GM12892 (cell line): ENCODE results near the gene PIEZO1.
A peak's percentile ranks its signal among the peaks of the same experiment; 100 is the strongest.
"Not testable (repeated sequence)": the region's sequence is repeated elsewhere in the genome, so short reads cannot be mapped to it uniquely, and the experiment has no call there.

Experiments used
- DNase-seq: peaks from one replicate; pipeline ENCODE4 v3.0.0; 2011; ENCODE audit not compliant: insufficient read length
- FAIRE-seq: peaks from 2 replicates; lab custom pipeline; 2011; peaks lifted over from hg19 to GRCh38; lab: Jason Lieb, UNC
- POLR2A ChIP-seq: IDR thresholded peaks from 2 replicates; pipeline ENCODE4 v1.6.1; 2011; ENCODE audit warnings: low read depth, low read length, control low read depth
- POLR2AphosphoS5 ChIP-seq: IDR thresholded peaks from 2 replicates; pipeline ENCODE4 v1.6.1; 2011; ENCODE audit warnings: low read depth, low read length, control low read depth
- TAF1 ChIP-seq: IDR thresholded peaks from 2 replicates; pipeline ENCODE4 v1.6.1; 2011; ENCODE audit warnings: low read depth, mild to moderate bottlenecking, control low read depth, low read length, borderline replicate concordance

Gene PIEZO1

DNA sequence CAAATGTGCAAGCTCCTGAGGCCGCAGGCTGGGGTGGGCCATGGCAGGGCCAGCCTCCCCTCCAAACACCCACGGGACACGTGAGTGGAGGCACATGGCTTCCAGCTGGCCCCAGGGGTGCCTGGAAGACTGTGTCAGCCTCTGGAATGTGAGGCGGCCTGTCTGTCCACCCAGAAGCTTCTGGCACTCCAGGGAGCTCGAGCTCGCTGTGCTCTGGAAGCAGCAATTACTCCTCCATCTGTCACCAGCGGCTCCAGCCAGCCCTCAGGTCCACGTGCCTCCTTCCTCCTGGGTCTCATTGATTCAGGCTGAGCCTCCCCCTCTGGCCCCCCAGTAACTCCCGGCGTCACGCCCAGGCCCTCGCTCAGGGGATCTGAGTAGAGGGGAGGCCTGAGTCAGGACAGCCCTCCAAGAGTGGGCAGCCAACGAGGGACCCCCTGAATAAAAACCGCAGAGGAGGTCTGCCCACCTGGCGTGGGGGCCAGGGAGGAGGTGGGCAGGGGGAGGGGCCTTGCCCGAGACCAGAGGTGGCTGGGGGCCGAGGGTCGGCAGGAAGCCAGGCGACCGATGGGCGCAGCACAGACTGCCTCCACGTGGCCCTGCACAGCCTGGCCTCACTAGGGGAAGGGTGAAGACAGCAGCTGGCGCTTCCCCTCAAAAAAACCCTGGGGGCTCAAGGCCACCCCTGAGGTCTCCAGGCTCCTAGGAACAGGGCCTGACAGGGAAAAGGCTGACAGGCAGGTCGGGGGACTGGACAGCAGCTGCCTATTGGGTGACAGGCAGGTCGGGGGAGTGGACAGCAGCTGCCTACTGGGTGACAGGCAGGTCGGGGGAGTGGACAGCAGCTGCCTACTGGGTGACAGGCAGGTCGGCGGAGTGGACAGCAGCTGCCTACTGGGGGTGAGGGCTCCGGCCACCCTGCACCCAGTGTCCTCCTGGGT is 11.9 kb downstream of the PIEZO1 start:
- no peak for FAIRE-seq
- TF ChIP-seq POLR2AphosphoS5 (no peak; the same call in 1 of the 2 replicates), POLR2A (no peak), TAF1 (no peak)
- DNase-seq = no peak

DNA sequence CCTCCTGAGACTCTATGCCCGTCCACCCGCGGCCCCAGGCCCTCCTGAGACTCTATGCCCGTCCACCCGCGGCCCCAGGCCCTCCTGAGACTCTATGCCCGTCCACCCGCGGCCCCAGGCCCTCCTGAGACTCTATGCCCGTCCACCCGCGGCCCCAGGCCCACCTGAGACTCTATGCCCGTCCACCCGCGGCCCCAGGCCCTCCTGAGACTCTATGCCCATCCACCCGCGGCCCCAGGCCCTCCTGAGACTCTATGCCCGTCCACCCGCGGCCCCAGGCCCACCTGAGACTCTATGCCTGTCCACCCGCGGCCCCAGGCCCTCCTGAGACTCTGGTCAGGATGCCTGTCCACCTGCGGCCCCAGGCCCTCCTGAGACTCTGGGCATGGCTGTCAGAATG is 13.2 kb downstream of the PIEZO1 start:
- FAIRE-seq, DNase-seq: not testable (repeated sequence)

DNA sequence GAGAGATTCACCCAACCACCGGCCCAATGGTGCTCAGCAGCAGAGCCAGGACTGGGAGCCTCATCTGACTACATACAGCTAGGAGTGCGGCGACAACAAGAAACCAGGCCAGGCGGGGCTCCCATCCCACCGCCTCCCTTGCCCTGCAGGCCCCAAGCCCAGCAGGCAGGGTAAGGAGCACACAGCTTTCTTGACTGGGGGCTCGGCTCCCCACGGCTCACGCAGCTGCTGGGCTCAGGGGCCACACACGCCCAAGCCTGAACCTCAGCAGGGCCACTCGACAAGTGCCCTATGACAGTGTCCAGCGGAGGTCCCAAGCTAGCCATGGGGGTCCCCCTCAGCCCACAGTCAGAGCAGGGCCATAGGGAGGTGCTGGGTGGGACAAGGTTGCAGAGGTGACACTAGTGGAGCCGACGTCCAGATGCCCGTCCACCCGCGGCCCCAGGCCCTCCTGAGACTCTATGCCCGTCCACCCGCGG is 13.7 kb downstream of the PIEZO1 start:
- FAIRE-seq = no peak

DNA sequence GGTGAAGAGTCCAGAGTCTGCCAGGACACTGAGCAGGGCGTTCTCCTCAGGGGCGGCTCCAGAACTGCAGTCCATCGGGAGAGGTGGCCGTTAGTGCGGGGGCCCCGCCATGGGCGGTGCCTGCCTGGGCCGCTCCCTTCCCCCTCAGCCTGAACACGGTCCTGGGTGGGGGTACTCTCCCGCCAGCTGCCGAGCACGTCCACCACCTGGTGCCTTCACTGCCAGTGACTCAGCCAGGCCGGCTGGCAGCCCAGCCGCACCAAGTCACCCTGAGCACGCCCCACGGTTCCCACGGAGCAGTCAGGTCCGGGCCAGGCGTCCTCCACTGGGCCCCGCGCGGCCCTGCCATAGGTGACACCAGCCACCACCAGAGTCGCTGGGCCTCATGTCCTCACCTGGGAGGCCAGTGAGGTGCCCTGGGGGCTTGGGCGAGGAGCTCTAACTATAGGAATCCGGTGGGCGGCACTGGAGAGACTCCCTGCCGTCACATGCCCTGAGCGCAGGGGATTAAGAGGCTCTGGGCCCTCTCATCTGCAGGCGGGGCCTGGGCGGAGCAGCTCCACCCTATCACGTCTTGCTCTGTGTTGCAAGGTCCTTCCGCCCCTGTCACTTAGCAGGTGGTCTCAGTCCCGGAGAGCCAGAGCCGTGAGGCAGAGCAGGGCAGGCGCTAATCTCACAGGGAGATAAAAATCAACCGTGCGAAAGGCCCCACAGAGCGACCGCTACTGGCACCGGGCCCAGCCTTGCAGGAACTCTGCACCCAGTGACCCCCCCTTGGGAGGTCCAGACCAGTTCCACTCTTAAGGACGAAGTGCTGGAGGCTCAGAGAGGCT is 14.3 kb downstream of the PIEZO1 start:
- no peak for FAIRE-seq
- DNase-seq = no peak
- no peak for TF ChIP-seq POLR2AphosphoS5
- TF ChIP-seq POLR2A = no peak
- TF ChIP-seq TAF1 = no peak

More for the DNA sequence above, 13.7 kb downstream of the PIEZO1 start:
- no peak for DNase-seq
- no peak for TF ChIP-seq POLR2A
- no peak for TF ChIP-seq TAF1
- TF ChIP-seq POLR2AphosphoS5 = no peak

DNA sequence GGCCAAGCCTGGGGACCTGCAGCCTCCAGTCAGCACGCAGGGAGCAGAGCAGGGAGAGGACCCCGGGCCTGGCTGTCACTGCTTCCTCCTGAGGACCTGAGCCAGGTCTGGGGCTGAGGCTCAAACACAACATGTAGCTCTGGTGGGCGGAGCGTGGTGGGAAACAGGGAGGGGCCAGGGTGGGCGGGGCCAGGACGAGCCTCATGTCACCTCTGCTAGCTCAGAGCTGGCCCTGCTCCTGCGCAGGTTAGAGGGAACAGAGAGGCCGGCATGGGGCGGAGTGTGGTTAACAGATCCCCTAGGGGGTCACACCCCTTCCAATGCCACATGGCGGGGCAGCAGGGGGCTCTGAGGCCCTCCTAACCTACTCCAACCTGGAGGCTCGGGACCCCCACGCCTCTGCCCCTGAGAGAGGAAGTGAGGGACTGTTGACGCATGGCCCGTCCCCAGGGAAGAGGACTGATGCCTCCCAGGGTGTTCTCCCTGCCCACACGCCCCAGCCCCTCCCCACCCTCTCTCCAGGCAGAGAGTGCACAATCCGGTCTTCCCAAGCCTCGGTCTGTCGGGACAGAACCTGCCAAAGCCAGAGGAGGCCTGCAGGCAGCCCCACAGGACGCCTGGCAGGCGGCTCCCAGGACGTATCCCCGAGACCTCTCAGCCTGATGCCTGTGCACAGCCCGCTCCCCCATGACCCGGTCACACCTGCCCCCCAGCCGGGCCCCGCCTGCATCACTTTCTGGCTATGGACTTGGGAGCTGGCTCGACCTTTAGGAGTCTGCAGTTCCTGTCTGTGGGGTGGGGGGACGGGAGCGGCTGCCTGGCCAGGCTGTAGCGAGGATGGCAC is 15.2 kb downstream of the PIEZO1 start:
- DNase-seq (peak; percentile 86), FAIRE-seq (no peak)
- no peak for TF ChIP-seq TAF1
- no peak; the same call in 1 of the 2 replicates for TF ChIP-seq POLR2A
- TF ChIP-seq POLR2AphosphoS5 = no peak

DNA sequence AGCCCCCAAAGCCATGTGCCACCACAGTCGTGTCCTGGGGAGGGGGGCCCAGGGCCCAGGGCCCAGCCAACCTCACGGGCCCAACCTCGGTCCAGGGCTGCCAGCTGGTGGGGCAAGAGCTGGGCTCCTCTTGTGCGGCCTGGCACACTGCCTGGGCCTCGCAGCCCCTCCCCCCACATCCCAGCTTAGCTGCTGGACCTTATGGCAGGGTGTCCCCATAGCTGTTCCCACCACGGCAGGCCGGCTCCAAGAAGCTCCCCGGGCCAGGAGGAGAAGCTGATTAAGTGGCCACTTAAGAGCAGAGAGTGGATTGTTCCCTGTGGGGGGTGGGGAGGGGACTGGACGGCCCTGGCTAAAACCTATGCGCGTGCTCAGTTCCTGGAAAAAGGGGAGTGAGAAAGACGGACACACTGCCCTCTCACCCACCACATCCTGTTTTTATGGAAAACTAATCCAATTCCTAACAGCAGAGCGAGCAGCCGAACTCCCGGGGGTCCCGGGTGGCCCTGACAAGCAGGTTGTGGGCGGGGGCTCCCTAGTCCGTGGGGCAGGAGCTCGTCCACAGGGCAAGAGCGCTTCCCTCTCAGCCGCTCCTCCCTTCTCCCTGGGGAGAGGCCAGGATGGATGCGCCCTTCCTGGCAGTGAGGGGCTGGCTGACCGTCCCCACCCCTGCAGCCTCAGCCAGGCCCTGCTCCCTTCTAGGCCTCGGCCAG is 16.8 kb downstream of the PIEZO1 start:
- FAIRE-seq (no peak), DNase-seq (no peak)
- TF ChIP-seq TAF1 (no peak), POLR2AphosphoS5 (no peak), POLR2A (no peak)

DNA sequence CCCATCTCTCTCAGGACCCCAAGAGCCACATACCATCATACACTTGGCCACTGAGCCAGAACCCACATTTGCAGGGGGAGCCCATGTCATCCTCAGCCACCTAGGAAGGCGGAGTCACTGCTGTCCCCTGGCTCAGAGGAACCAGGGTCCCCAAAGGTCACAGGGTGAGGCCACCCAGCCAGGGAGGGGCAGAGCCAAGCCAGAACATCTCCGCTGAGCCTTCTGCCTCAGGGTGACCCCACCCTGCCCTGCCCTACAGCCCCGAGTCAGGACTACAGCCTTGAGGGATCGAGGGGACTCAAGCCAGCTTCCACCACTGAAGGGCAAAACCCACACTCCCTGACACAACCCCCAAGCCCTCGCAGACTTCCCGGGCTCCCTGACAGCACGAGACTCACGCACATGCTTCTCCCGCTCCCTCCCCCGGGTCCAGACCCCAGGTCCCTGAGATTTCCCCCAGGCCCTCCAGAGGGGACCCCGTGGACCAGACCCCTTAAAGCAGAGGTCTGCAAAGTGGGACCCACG is 17.4 kb downstream of the PIEZO1 start:
- FAIRE-seq = no peak
- TF ChIP-seq POLR2AphosphoS5 (no peak), TAF1 (no peak), POLR2A (no peak)
- DNase-seq = no peak

DNA sequence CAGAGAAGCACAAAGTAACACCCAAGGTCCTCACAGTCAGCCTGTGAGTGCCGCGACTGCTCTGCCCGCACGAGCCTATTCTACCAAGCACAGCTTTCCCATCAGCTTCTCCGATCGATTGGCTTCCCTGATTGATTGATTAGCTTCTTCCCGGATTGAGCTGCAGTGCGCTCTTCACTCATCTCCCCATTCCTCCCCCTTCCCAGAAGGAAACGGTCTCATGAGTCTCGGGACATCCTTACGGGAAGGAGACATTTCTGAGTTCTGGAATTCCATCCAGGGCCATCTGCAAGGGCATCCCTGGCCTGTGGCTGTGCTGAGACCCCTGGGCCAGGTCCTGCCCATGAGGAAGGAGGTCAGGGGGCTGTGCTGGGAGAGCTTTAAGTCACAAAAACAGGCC is 18.0 kb downstream of the PIEZO1 start:
- FAIRE-seq = no peak
- no peak for TF ChIP-seq POLR2AphosphoS5
- TF ChIP-seq TAF1 = no peak
- no peak for TF ChIP-seq POLR2A
- DNase-seq = no peak

DNA sequence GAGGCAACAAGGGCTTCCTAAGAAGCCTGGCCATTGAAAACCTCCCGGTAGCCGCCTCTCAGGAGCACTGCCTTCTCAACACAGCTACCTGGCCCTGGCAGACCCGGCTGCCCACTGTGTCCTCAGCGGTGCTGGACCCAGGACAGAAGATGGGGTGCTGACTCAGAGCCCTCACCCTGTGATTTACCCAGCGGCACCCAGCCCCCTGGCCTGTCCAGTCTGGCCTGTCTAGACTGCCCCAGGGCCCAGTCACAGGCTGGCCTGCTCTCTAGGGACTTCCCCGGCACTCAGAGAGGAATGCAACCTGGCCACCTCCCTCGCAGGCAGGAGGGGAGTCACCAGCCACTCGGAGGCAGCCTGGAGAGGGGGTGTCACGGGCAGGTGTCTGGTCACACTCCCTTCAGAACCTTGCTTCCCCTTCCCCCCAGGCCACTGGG is 20.1 kb downstream of the PIEZO1 start:
- no peak for DNase-seq
- TF ChIP-seq POLR2AphosphoS5 = no peak
- TF ChIP-seq TAF1 = no peak
- no peak for FAIRE-seq

DNA sequence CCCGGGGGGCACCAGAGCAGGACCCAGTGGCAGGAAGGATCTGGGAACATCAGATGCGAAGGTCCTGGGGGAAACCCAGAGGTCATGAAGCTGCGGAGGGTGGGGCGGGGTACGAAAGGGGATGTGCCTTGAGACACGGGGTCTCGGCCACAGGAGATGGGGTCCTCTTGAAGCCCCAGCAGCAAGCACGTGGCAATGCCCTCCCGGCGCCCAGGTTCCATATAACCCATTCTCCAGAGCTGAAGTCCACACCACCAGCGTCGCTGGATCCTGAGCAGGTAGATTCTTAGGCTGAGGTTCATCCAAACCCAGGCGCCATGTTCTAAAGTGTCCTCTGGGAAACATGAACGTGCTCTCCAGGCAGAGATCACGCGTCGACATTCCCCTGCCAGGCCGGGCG is 20.9 kb downstream of the PIEZO1 start:
- TF ChIP-seq TAF1 (no peak), POLR2AphosphoS5 (no peak), POLR2A (no peak)
- DNase-seq (no peak), FAIRE-seq (no peak)
